HepG2 (cell line): ENCODE measurements around the gene NME7. TPM values are rescaled to one million over a fixed set of nuclear protein-coding genes. Genes with fewer than 3 reads are reported as not detected.

Source experiments
- ARID4A ChIP-seq: sonication (generic); formaldehyde crosslinking; IDR thresholded peaks from 2 replicates; pipeline ENCODE4 v1.5.0; 2020; ENCODE audit warnings: mild to moderate bottlenecking, missing genetic modification reagents, borderline replicate concordance
- CHD2 ChIP-seq: IDR thresholded peaks from 2 replicates; pipeline ENCODE4 v1.6.1; 2011; ENCODE audit warnings: low read depth, low read length, improper control_type of control experiment
- MAFF ChIP-seq: IDR thresholded peaks from 2 replicates; pipeline ENCODE4 v1.6.1; 2011; ENCODE audit warnings: low read depth, low read length, improper control_type of control experiment
- MAFK ChIP-seq, 2 experiments: IDR thresholded peaks in 1 of 2; conservative IDR thresholded peaks in 1 of 2; 2 replicates each; pipeline ENCODE4 v1.6.1; 2011; ENCODE audit warnings: improper control_type of control experiment in 2 of 2, low read length in 2 of 2
- MXD4 ChIP-seq: IDR thresholded peaks from 2 replicates; pipeline ENCODE4 v1.6.1; 2016; ENCODE audit warnings: mild to moderate bottlenecking, missing biosample characterization, missing genetic modification reagents
- PCBP1 ChIP-seq: fragments of 200-400 bp; formaldehyde crosslinking; IDR thresholded peaks from 2 replicates; pipeline ENCODE4 v1.6.1; 2017; ENCODE audit warnings: mild to moderate bottlenecking, low read depth, low read length, borderline replicate concordance
- POLR2AphosphoS5 ChIP-seq: IDR thresholded peaks from 2 replicates; pipeline ENCODE4 v1.6.1; 2012; ENCODE audit warnings: low read depth, low read length
- SMAD3 ChIP-seq: sonication (generic); formaldehyde crosslinking; IDR thresholded peaks from 2 replicates; pipeline ENCODE4 v1.4.0; 2020; ENCODE audit warnings: missing genetic modification reagents
- SMARCC2 ChIP-seq: fragments of 450-650 bp; IDR thresholded peaks from 2 replicates; pipeline ENCODE4 v1.6.1; 2017; ENCODE audit warnings: antibody characterized with exemption, mild to moderate bottlenecking
- THYN1 ChIP-seq: sonication (generic); formaldehyde crosslinking; IDR thresholded peaks from 2 replicates; pipeline ENCODE4 v1.8.1; 2023; ENCODE audit warnings: low read depth, mild to moderate bottlenecking, moderate library complexity, missing genetic modification reagents, borderline replicate concordance
- YY1 ChIP-seq: IDR thresholded peaks from 2 replicates; pipeline ENCODE4 v1.6.1; 2011; ENCODE audit warnings: low read length, low read depth, moderate library complexity, mild to moderate bottlenecking; ENCODE audit not compliant: insufficient read depth, insufficient replicate concordance
- ZBTB4 ChIP-seq: sonication (generic); formaldehyde crosslinking; IDR thresholded peaks from 2 replicates; pipeline ENCODE4 v1.4.0; 2020; ENCODE audit warnings: missing genetic modification reagents, mild to moderate bottlenecking, borderline replicate concordance
- ZNF160 ChIP-seq: sonication (generic); formaldehyde crosslinking; IDR thresholded peaks from 2 replicates; pipeline ENCODE4 v1.8.0; 2022; ENCODE audit warnings: mild to moderate bottlenecking, inconsistent platforms, missing genetic modification reagents
- ZNF225 ChIP-seq: sonication (generic); formaldehyde crosslinking; IDR thresholded peaks from 2 replicates; pipeline ENCODE4 v1.4.0; 2020; ENCODE audit warnings: mild to moderate bottlenecking, missing genetic modification reagents
- ZNF292 ChIP-seq: sonication (generic); formaldehyde crosslinking; IDR thresholded peaks from 2 replicates; pipeline ENCODE4 v1.8.1; 2022; ENCODE audit warnings: mild to moderate bottlenecking, low read depth, missing genetic modification reagents, borderline replicate concordance
- ZNF598 ChIP-seq: sonication (generic); formaldehyde crosslinking; IDR thresholded peaks from 2 replicates; pipeline ENCODE4 v1.5.1; 2020; ENCODE audit warnings: mild to moderate bottlenecking, missing genetic modification reagents, borderline replicate concordance
- ZNF720 ChIP-seq: sonication (generic); formaldehyde crosslinking; IDR thresholded peaks from 2 replicates; pipeline ENCODE4 v1.4.0; 2020; ENCODE audit warnings: missing genetic modification reagents
- polyA plus RNA-seq, 8 experiments: library from polyadenylated mRNA; depleted of rRNA in 3 of 8; stranded (reverse) in 7 of 8; unstranded in 1 of 8; fragments of >200 nt; fragmentation: Illumina TruSeq in 4 of 8; extraction: Trizol in 4 of 8; gene quantifications; 2 replicates each; pipeline versions ENCODE4 v1.2.1 to v1.2.3, GENCODE V29; 2011 to 2016; ENCODE audit warnings: low read depth in 4 of 8, missing spikeins in 1 of 8, mixed read lengths in 1 of 8; ENCODE audit not compliant: insufficient read depth in 1 of 8
- total RNA-seq, 5 experiments: library from RNA; depleted of rRNA; stranded (reverse); fragments of >200 nt; fragmentation: Illumina TruSeq; extraction: Trizol; gene quantifications; 2 replicates each; pipeline ENCODE4 v1.2.3, GENCODE V29; 2016; ENCODE audit warnings: low read depth in 1 of 5
- TF ChIP-seq, protein P1 (sequence below): sonication (generic); formaldehyde crosslinking; IDR thresholded peaks from 2 replicates; pipeline ENCODE4 v1.4.0; 2020; ENCODE audit warnings: missing genetic modification reagents
- TF ChIP-seq, protein P2 (sequence below): sonication (generic); formaldehyde crosslinking; IDR thresholded peaks from 2 replicates; pipeline ENCODE4 v1.5.1; 2020; ENCODE audit warnings: mild to moderate bottlenecking, missing genetic modification reagents, moderate library complexity

NME7 gene
- total and polyA plus RNA-seq, 2 of the 13 experiments (the other 11 are each of a cell fraction or from before 2014, with no cell fraction given), result 9.4 to 22.5 TPM

- TF ChIP-seq THYN1 (CRISPR knock-in tag) (no peak), ZNF225 (CRISPR knock-in tag) (no peak), ZNF720 (CRISPR knock-in tag) (no peak), ZBTB4 (CRISPR knock-in tag) (no peak), POLR2AphosphoS5 (peak; percentile 54), MAFF (0 out of 2 replicates have a peak, but pooled peaks have one; percentile 10), MXD4 (CRISPR knock-in tag) (peak; percentile 77), ZNF160 (no peak), MAFK (conservative IDR thresholded peaks at IDR 0.05 in 1 of 2, IDR thresholded peaks at IDR 0.05 in 1 of 2; ENCODE audit: low read length in 2 of 2) (no peak), ARID4A (CRISPR knock-in tag) (peak; percentile 94; the same call in 1 of the 2 replicates), ZNF598 (no peak), SMARCC2 (no peak), PCBP1 (no peak), SMAD3 (CRISPR knock-in tag) (peak; percentile 29; the same call in 1 of the 2 replicates), YY1 (peak; percentile 73), CHD2 (no peak; the same call in 1 of the 2 replicates), ZNF292 (CRISPR knock-in tag) (no peak)
- TF ChIP-seq, protein P1, sequence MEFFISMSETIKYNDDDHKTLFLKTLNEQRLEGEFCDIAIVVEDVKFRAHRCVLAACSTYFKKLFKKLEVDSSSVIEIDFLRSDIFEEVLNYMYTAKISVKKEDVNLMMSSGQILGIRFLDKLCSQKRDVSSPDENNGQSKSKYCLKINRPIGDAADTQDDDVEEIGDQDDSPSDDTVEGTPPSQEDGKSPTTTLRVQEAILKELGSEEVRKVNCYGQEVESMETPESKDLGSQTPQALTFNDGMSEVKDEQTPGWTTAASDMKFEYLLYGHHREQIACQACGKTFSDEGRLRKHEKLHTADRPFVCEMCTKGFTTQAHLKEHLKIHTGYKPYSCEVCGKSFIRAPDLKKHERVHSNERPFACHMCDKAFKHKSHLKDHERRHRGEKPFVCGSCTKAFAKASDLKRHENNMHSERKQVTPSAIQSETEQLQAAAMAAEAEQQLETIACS, result no peak
- TF ChIP-seq, protein P2, sequence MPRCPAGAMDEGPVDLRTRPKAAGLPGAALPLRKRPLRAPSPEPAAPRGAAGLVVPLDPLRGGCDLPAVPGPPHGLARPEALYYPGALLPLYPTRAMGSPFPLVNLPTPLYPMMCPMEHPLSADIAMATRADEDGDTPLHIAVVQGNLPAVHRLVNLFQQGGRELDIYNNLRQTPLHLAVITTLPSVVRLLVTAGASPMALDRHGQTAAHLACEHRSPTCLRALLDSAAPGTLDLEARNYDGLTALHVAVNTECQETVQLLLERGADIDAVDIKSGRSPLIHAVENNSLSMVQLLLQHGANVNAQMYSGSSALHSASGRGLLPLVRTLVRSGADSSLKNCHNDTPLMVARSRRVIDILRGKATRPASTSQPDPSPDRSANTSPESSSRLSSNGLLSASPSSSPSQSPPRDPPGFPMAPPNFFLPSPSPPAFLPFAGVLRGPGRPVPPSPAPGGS, result 0 out of 2 replicates have a peak, but pooled peaks have one; percentile 63
These were observed at the start of gene NME7, which contains the start of gene BLZF1 (continued) for GRCh38 chr1:169367686-169368405.
